ENCODE results near the gene GLRA1. TPM values are rescaled to one million over a fixed set of nuclear protein-coding genes. Genes with fewer than 3 reads are reported as not detected.

Gene GLRA1
- not detected in 2 replicates for total RNA-seq

DNA sequence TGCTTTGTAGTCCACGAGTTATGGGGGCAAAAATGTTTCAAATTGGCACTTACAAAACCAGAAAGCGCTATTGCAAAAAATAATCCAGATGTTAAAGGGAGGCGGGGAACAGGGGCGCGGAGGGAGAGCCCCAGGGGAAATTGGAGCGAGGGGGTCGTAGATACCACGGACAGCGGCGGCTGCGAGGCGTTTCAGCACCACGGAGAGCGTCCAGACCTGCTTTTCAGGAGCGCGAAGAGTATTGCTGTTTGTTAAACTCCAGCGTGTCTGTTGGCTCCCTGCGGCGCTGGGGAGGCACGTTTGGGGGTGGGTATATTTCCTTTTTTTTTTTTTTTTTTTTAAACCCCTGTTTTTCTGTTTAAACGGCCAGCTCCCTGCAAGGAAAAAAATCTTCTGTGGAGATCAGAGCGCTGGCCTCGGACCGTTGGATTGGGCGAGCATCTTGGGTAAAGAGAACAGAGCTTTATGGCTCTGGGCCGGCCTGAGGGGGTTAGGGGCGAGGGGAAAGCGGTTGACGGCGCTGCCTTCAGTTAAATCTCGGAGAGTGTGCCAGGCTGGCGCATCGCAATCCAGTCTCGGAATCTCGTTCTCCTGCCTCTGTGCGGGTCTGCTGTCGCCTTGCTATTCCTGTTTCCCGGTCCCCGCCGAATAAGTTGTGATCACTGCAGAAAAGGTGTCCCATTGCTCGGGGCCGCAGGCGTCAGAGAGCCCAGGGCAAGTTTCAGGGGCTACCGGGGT lies at the start of gene GLRA1:
Gene GLRA1 (minus strand): TSS at position 288 of the 738 bp plus-strand sequence. CDS start 302 bp downstream, outside the sequence.
- DNase-seq (ENCODE audit: low read depth in 2 of 2): peak; percentile 56 to 71

DNA sequence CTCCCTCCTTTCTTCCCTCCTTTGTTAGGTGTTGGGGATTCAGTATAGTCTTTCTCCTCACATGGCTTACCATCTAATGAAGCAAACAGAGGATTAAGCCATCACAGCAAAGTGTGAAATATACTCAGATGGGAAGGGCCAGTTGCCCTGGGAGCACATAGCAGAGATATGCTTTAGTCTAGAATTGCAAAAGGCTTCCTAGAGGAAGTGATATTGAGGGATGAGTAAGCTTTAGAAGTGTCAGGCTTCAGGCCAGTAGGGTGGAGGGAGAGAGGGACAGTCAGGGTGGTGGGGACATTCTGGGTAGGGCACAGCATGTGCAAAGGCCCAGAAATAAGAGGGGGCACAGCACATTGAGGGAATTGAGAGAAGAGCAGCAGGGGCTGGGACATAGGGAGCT lies 46.2 kb upstream of the GLRA1 start:
- DNase-seq (ENCODE audit: low read depth in 2 of 2): no peak

DNA sequence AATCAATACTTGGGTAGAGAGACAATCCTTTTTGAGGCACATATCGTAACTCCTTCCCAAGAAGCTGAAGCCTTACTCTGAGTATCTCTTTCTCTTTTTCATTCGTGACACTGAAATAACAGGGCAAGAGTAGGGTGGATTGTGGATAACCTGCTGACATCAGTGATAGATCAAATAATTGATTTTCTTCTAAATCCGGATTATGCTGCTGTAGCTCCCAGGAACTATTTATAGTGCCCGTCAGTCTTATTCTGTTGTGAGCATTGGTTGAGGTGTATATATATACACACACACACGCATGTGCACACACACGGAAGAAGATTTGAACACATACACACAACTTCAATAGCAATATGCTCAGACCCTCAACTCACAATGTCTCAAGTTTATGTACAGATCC lies 43.2 kb upstream of the GLRA1 start:
- DNase-seq (ENCODE audit: low read depth in 2 of 2): no peak

DNA sequence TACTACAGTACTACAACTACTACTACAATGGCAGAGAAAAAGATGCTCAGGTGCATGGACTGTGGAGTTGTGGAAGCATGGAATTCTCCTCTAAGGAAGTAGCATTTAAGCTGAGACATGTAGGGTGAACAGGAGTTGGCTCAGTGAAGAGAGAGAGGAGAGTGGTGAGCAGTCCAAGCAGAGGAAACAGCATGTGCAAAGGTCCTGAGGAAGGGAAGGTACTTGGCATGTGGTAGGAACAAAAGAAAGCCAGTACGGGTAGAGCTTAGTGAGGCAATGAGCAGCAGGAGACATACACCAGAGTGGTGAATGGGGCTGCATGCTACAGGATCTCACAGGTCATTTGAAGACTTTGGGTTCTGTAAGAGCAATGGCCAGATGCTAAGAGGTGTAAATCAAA lies 41.4 kb upstream of the GLRA1 start:
- DNase-seq (ENCODE audit: low read depth in 2 of 2): no peak

DNA sequence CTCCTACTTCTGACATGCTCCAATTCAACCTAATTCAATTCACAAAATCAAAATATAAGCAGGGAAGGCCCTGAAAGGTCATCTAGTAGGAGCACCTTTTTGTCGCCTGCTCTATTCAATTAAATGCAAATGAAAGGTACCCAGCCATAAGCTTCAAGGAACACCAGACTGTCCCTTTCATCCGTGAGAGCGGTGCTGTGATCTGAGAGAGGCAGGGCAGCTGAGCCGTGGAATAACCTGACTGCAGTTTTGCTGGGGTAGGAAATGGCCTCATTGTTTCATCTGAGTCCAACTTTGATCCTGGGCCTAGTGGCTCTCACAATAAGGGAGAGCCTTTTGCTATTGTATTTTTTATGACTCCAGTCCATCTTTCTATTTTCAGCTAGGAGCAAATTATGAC lies 39.8 kb upstream of the GLRA1 start:
- no peak for DNase-seq (ENCODE audit: low read depth in 2 of 2)

DNA sequence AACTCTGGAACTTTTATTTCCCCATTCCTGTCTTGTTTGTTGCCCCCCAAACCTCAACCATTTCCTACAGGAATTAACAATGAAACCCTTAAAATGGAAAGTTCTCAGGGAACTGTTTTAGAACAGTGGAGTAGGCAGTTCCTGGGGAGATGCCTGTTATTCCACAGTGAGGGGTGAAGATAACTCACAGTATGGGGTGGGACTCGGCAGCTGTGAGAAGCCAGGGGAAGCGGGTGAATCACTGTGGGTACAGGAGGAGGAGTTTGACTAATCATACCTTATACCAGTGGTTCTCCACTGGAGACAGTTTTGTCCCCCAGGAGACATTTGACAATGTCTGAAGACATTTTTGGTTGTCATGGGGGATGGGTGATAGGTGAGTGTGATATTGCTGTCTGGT lies 36.9 kb upstream of the GLRA1 start:
- no peak for DNase-seq (ENCODE audit: low read depth in 2 of 2)

DNA sequence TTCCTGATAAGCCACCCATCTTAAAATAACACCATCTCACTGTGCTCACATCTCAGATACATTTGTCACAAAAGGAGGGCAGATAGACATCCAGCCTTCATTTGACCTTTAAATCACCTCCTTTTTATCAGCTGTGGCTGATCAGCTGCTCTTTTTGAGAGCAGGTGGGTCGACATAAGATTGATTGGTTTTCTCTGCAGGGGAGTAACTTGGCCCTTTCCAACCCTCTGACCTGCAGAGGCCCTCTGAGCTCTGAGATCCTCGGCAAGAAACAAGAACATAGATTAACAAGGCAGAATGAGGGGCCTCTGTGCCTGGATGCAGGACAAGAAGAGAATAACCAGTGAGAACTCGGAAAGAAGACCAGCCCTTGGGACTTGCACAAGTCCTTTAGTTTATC lies 33.5 kb upstream of the GLRA1 start:
- no peak for DNase-seq (ENCODE audit: low read depth in 2 of 2)

DNA sequence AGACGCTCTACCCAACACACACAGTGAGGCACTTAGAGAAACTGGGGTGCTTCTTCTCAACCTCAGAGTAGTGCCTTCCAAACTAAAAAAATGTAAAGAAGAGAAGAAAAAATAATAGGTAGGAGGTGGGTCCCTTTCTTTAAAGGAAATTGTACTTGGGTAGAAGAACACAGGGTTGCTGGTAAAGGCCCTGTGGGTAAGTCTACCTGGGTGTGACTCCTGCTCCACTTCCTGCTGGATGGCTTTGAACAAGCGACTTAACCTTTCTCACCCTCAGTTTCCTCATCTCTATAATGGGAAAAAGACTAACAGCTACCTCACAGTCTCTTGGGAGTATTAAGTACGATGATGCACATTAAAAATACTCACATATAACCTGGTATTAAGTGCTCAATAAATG lies 32.1 kb upstream of the GLRA1 start:
- no peak for DNase-seq (ENCODE audit: low read depth in 2 of 2)

DNA sequence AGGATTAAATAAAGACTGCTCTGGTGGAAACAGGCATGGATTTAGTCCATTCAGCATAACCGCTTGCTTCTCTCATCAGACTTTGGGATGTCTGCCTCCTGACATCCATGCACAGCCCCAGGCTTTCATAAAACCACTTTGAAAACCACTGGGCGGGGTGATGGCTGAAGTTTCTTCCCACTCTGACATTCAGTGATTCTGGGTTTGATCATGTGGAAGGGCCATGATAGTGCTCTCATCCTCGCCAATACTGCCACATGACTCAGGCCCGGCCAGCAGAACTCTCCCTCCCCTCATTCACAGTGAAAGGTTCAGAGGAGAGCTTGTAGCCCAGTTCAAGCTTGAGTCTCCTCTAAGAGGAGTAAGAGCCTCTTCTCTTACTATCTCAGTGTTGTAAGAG lies 29.6 kb upstream of the GLRA1 start:
- no peak for DNase-seq (ENCODE audit: low read depth in 2 of 2)

DNA sequence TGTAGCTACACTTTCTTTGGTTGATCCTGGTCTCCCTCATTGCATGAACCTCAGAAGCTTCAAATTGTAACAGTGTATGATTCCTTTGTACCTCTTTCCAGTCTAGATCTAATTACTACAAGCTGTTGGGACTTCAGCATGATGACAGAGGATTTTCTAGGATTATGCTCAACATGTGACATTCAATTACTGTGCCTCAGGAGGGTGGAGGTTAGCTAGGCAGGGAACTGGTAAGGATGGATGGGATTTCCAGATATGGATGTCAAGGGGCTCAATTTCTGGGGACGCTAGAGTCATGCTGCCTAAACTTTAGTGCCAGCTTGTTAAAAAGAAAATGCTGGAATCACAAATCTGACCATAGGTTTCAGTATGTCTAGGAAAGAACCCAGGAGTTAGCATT lies 29.2 kb upstream of the GLRA1 start:
- no peak for DNase-seq (ENCODE audit: low read depth in 2 of 2)

DNA sequence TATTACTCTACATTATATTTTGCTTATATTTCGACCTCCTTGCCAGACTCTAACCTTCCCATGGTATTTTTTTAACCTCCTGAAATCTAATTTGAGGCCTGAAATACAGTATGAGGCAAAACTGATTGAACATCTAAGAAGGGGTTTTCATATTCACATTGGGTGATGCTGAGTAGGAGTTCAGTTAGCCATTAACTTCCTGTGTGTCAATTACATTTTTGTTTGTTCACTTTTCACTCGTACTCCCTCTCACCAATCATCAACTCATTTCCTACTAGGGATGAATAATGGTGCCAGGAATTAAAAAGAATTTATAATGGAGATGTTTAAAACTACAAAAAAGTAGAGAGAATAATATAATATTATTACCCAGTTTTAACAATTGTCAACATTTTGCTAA lies 27.6 kb upstream of the GLRA1 start:
- DNase-seq (ENCODE audit: low read depth in 2 of 2): no peak

DNA sequence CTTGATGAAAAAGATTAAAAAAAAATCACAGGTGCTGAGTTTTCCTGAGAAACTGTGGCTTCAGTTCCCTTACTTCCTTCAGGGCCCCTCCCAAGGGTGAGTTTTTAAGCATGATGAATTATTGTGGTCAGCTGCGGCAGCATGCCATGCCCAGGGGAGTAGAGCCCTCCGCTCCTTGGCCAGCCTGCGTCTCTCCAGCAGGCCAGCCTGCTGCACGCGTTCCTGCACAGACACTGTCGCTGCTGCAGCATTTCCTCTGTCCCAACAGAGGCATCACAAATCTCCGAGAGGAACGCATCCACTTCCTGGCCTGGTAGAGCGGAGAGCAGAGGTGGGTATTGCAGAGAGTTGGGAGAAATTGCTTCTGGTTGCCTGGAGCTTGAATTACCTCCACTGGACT lies 26.1 kb upstream of the GLRA1 start:
- no peak for DNase-seq (ENCODE audit: low read depth in 2 of 2)

DNA sequence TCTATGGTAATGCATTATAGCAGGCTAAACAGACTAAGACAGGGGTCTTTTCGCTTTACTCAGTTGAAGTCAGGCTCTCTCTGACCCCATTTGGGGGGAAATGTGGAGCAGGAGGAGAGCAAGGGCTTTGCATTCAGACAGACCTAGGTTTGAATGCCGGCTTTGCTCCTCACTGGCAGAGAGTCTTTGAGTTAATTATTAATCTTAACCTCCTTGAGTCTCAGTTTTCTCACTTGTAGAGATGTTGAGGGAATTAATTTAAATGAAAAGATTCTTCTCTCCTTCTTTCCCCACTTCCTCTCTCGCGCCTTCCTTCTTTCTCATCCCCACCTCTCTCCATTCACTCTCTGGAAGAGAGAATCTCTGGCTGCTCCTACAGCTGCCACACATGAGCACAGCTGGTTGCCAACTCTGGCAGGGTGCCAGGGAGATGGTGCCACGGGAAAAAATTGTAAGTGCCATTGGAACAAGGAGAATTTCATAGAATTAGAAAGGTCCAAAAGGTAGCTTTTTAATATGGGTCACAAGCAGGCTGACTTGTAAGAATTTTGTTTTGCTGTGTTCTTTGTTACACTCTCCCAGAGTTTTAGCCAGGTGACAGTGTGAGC lies 25.2 kb upstream of the GLRA1 start:
- no peak for DNase-seq (ENCODE audit: low read depth in 2 of 2)

DNA sequence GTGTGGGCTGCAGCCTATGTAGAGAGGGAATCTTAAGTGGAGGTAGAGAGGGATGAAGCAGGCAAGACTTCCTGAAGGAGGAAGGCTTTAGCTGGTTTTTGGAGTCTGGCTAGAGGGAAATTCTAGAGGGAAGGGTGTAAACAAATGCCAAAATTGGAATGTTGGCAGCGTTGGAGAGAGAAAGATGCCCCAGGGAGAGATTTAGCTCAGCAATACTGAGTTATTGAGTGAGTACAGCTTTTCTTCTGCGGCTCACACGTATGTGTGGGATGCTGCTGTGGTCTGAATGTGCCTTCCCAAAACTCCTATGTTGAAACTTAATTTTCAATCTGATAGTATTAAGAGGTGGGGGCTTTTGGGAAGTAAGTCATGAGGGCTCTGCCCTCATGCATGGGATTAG lies 24.5 kb upstream of the GLRA1 start:
- DNase-seq (ENCODE audit: low read depth in 2 of 2): no peak

DNA sequence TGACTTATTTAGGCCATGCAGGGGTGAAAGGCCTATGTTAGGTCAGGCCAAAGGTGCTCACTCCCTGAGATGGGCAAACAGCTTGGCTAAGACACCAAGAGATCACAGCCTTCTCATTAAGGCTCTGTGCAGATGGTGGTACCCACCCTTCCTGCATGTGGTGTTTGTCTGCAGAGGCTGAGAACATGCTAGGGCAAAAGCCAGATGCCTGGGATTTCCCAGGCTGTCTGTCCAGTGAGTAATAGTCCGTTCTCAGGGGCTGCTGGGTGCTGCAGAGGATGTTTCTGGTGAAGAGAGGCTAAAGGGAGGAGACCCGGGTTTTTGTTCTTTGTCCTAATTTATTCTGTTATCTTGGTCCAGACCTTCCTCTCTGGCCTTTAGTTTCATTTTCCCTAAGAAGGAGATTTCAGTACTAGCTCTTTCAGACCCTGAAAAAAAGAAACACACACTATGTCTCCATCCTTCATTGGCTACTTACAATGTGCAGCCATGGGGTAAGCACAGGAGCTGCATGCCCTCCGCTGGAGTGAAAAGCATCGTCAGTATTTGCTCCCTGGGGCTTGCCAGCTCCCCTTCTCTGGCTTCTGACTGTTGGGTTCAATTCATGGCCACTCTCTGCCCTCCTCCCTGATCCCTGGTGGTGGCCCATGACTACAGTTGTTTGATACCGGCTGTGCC lies 23.4 kb upstream of the GLRA1 start:
- DNase-seq (ENCODE audit: low read depth in 2 of 2): peak in 1 of 2 donors; percentile 26

DNA sequence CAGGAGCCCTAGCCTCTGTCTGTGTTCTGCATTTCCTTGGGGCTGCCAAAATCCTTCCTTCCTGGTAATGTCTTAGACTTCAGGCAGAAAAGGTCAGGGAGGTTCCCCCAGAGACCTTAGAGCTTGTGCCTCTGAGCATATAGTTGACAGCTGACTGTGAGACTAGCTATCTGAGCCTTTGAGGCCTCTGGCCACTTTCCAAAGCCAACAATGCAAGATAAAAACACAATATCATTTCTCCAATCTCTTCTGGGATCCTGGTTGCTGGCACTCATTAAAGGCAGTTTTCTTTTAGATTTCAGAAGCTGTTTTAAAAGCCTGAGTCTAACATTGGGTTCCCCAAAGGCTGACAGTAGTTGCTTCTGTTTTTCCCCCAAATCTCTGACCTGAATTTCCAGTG lies 13.2 kb upstream of the GLRA1 start:
- no peak for DNase-seq (ENCODE audit: low read depth in 2 of 2)

DNA sequence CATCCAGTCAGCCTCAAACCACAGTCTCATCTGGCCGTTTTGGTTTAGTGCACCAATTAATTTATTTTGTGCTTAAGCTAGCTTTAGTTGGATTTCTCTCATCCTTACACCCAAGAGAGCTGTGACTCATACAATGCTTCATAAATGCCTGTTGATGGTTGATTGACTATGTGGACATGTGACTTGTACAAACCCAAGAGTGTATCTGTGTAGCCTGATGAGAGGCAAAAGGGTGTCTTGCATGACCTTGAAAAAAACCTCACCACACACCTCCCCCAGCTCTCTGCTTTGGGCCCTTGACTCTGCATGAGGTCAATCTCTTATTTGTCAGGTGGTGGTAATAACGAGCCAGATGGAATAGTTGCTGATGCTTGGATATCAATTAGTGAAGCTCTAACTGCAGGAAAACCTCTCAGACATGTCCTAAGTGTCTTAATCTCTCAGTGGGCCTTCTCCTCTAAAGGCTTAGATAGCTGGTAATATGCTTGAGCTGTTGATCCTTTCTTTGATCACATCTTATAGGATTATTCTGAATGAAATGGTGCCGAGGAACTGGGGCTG lies 10.6 kb upstream of the GLRA1 start:
- no peak for DNase-seq (ENCODE audit: low read depth in 2 of 2)

DNA sequence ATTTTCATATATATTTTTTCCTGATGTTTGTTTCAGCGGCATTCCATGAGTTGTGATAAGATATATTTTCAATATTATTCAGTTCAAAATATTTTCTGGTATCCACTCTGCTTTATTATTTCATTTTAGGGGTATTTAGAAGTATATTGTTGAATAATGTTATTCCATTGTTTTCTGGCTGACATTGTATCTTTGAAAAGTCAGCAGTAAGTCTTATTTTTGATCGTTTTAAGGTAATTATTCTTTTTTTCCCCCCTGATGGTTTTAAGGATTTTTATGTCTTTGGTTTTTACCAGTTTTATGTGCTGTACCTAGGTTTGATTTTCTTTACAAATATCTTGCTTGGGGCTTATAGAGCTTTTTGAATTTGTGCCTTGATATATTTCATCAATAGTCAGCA lies 6.6 kb upstream of the GLRA1 start:
- DNase-seq (ENCODE audit: low read depth in 2 of 2): no peak

DNA sequence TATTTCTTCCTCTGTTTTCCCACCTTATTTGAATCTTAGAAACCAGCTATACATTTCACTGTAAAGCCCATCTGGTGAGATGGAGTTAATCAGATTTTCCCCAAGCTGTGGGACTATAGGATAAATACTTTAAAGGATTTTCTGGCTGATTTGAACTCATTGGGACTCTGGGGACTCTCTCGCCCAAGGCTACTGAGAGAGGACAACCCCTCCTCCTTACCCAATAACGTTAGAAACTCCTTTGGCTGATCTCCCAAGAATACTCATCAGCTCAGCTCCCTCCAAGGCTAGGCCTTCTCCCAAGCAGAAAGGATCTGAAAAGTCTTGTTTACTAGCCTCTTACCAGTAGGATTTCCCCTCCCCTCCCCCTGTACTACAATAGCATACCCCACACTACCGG lies 1.5 kb upstream of the GLRA1 start:
- DNase-seq (ENCODE audit: low read depth in 2 of 2): no peak

DNA sequence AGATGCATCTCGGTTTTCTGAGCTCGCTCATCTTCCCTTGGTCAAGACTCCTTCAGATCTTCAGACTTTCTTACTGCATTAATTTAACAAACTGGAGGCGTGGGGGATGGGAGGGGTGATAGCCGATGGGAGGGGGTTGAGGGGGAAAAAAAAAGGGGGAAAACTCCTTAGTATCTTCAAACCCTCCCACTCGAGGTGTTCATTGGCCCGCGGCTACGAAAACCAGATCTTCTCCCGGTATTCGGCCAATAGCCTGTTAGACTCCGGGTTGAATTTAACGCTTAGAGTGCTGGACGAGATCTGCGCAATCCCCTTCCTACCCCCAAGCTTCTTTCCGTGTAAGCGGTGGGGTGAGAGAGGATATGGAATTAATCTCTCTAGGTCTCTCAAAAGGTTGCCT lies 689 bp upstream of the GLRA1 start:
- DNase-seq (ENCODE audit: low read depth in 2 of 2): no peak

DNA sequence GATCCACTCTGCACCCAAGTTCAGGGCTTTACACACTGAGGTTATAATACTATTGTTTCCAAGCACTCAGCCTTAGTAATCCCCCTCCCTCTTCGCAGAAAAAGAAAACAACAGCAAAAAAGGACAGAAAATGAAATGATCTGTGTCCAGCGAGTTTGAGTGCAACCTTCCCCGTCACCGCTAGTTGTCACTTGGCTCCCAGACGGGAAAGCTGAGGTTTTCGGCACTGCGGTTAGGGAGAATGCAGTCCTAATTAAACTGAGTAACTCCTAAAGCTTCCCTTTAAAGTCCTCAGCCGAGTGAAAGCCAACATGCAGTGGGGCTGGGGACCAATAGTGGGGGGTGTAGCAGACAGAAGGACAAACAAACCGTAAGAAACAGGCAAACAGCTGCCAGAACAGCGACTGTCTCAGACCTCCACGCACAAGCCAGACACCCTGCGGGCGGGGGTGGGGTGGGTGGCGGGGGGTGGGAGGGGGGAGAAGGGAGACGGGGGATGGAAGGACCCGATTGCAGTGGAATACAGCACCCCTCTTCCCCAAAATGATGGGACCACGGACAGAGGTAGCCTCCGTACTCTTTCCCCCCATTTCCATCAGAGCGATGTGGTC lies 680 bp downstream of the GLRA1 start:
- DNase-seq (ENCODE audit: low read depth in 2 of 2): peak in 1 of 2 donors; percentile 5

DNA sequence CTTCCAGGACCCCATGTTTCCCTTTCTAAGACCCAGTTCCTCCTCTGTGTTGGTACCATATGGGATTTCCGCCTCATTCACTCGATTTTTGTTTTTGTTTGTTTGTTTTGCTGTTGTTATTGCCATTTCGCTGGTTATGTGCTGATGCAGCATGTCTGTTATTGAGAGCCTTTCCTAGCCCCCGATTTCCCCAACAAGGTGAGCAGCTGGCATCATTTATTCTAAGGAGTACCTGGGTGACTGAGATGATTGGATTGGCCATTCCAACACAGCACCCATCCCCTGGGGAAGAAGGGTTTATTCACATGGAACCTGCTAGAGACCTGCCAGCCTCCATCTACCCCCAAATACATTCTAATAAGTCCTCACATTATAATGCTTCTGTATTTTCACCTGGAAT lies 2.7 kb downstream of the GLRA1 start:
- DNase-seq (ENCODE audit: low read depth in 2 of 2): no peak
